ENCODE results near the gene CDR2.
"Not testable (repeated sequence)": the region's sequence is repeated elsewhere in the genome, so short reads cannot be mapped to it uniquely, and the experiment has no call there.

The CDR2 gene

GRCh38 chr16:22307838-22308237, 66.6 kb downstream of the CDR2 start:
- no peak for DNase-seq (ENCODE audit: low read depth, low spot score)

GRCh38 chr16:22306788-22307187, 67.6 kb downstream of the CDR2 start:
- no peak for DNase-seq (ENCODE audit: low read depth, low spot score)

- no peak for DNase-seq (ENCODE audit: low read depth, low spot score)
These were observed 70.0 kb downstream of the CDR2 start for GRCh38 chr16:22304411-22304810.

GRCh38 chr16:22302776-22303363, 71.5 kb downstream of the CDR2 start:
- no peak for DNase-seq (ENCODE audit: low read depth, low spot score)

- not testable (repeated sequence) for DNase-seq (ENCODE audit: low read depth, low spot score)
These were observed 73.0 kb downstream of the CDR2 start for GRCh38 chr16:22301423-22301822.

GRCh38 chr16:22300427-22301071, 73.9 kb downstream of the CDR2 start:
- peak; percentile 21 for DNase-seq (ENCODE audit: low read depth, low spot score)

- no peak for DNase-seq (ENCODE audit: low read depth, low spot score)
These were observed 75.4 kb downstream of the CDR2 start for GRCh38 chr16:22299036-22299435.

GRCh38 chr16:22297871-22298733, 76.3 kb downstream of the CDR2 start:
- DNase-seq (ENCODE audit: low read depth, low spot score), result peak; percentile 81

GRCh38 chr16:22297114-22297870, 77.1 kb downstream of the CDR2 start, which contains the start of gene POLR3E:
POLR3E (plus strand) TSS chr16:22297409; CDS start chr16:22302969, 5,560 bp downstream.
- peak; percentile 98 for DNase-seq (ENCODE audit: low read depth, low spot score)

- DNase-seq (ENCODE audit: low read depth, low spot score), result no peak
These were observed 78.0 kb downstream of the CDR2 start for GRCh38 chr16:22296225-22297113.
